ENCODE data around the gene TTK. TPM values are rescaled to one million over a fixed set of nuclear protein-coding genes. Genes with fewer than 3 reads are reported as not detected.
"Not testable (repeated sequence)": the region's sequence is repeated elsewhere in the genome, so short reads cannot be mapped to it uniquely, and the experiment has no call there.

The TTK gene
- total RNA-seq, 2 experiments from 2014 or later: 24.3 to 25.1 TPM

GRCh38 chr6:80020381-80021120 lies 16.1 kb downstream of the TTK start:
- ChIA-PET CTCF (no interaction called here), POLR2A (no interaction called here)

- ChIA-PET POLR2A (no interaction called here), CTCF (no interaction called here)
Measured at GRCh38 chr6:80021131-80021530, 16.7 kb downstream of the TTK start.

GRCh38 chr6:80021591-80021990 lies 17.1 kb downstream of the TTK start:
- ChIA-PET POLR2A (no interaction called here), CTCF (no interaction called here)

- CTCF ChIA-PET: no interaction called here
- POLR2A ChIA-PET: no interaction called here
Measured at GRCh38 chr6:80022803-80023202, 18.4 kb downstream of the TTK start.

GRCh38 chr6:80028589-80028988 lies 24.1 kb downstream of the TTK start:
- POLR2A ChIA-PET: no interaction called here
- CTCF ChIA-PET: no interaction called here

GRCh38 chr6:80029470-80029869 lies 25.0 kb downstream of the TTK start:
- CTCF ChIA-PET: no interaction called here
- POLR2A ChIA-PET: no interaction called here

- CTCF ChIA-PET, POLR2A ChIA-PET: not testable (repeated sequence)
Measured at GRCh38 chr6:80048220-80048619, 43.8 kb downstream of the TTK start.

- ChIA-PET CTCF (no interaction called here), POLR2A (no interaction called here)
Measured at GRCh38 chr6:80060774-80061173, 56.3 kb downstream of the TTK start.

GRCh38 chr6:80068146-80068545 lies 63.7 kb downstream of the TTK start:
- CTCF ChIA-PET, POLR2A ChIA-PET: not testable (repeated sequence)

- POLR2A ChIA-PET, CTCF ChIA-PET: not testable (repeated sequence)
Measured at GRCh38 chr6:80070431-80070830, 66.0 kb downstream of the TTK start.

- ChIA-PET POLR2A (no interaction called here), CTCF (interaction anchor here (1.0 kb wide), 1 partner anchor 128 kb away, joined by 3 read pairs; no protein-coding TSS in a partner anchor)
Measured at GRCh38 chr6:80077067-80077466, 72.6 kb downstream of the TTK start.

- POLR2A ChIA-PET: no interaction called here
- CTCF ChIA-PET: no interaction called here
Measured at GRCh38 chr6:80088637-80089036, 84.2 kb downstream of the TTK start.

- POLR2A ChIA-PET: no interaction called here
- CTCF ChIA-PET: interaction anchor here (1.6 to 2.1 kb wide), 2 partner anchors 142 to 223 kb away, joined by 3 to 8 read pairs; no protein-coding TSS in a partner anchor
Measured at GRCh38 chr6:80091506-80091905, 87.1 kb downstream of the TTK start.

Other genes starting within 250 kb of the TTK start
- gene ELOVL4, start 57.1 kb upstream of the TTK start, total RNA-seq: 1 to 10 TPM; 1.7 to 2.2 TPM
- gene BCKDHB, start 102.0 kb downstream of the TTK start, total RNA-seq: 10 to 100 TPM; 17.8 to 19.7 TPM